ENCODE data around the gene FURIN.
"Not testable (repeated sequence)": the region's sequence is repeated elsewhere in the genome, so short reads cannot be mapped to it uniquely, and the experiment has no call there.

The FURIN gene

DNA sequence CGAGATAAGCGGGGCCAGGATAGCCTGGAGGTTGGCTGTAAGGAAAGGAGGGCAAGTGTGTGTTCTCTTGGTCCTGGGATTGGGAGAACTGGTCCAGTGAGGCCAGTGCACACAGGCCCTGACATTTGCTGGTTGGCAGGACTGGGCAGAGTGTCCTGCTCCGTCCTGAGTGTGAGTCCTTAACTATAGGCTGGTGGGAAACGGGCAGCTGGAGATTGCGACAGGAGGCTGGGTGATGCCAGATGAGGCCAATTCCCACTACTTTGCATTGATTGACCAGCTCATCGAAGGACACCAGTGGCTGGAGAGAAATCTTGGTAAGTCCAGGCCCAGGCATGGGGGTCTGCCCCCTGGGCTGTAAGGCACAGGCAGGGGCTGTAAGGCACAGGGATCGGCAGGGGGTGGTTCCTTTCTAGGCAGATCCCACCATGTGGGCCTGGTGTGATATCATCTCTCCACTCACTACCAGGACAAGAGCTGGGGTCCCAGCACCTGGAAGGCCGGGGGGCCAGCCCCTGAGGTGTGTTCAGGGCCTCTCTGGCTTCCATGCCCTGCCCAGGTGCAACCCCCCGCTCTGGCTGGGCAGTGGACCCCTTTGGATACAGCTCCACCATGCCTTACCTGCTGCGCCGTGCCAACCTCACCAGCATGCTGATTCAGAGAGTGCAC, 37.9 kb downstream of the FURIN start:
- Histone ChIP-seq H3K79me2 (ENCODE audit: low read length) (peaks cover 25% of the 10 kb centered on the region), H3K36me3 (replicated peaks; ENCODE audit: insufficient read depth, low read length) (0 out of 2 replicates have a peak, but pooled peaks cover 8% of the 10 kb centered on the region)

DNA sequence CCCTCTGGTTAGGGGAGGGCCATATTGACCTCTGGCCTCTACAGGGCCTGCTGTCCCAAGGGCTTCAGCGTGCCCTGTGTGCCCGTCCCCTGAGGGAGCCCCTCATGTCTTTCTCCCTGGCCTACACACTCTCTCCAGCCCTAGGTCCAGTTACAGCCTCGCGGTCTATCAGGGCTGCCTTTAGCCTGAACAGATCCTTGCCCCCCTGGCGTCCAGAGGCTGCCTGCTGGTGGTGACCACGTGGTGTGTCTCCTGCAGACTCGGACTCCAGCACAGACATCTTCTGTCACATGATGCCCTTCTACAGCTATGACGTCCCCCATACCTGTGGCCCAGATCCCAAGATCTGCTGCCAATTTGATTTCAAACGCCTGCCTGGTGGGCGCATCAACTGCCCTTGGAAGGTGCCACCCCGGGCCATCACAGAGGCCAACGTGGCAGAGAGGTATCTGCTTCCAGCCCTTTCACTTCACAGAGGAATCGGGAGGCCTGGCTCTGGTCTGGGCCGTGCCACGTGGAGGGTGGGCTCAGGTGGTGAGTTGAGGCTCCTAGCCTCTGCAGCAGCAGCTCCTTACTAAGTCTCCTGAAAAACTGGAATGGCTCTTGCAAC, 38.8 kb downstream of the FURIN start:
- H4K20me1 ChIP-seq (ENCODE audit: insufficient read depth, low read length), result no peaks in the 10 kb centered on the region
- H3K27ac ChIP-seq (ENCODE audit: low read length), result no peak overlapping the region
- H3K9ac ChIP-seq (ENCODE audit: low read length), result no peak overlapping the region
- peaks cover 25% of the 10 kb centered on the region for H3K79me2 ChIP-seq (ENCODE audit: low read length)
- DNase-seq, result no peak
- H3K4me2 ChIP-seq (ENCODE audit: low read depth, low read length), result no peak overlapping the region
- 0 out of 2 replicates have a peak, but pooled peaks cover 8% of the 10 kb centered on the region for H3K36me3 ChIP-seq (replicated peaks; ENCODE audit: insufficient read depth, low read length)
- H3K9me2 ChIP-seq (replicated peaks; ENCODE audit: insufficient read depth, low read length), result no peaks in the 10 kb centered on the region
- peaks cover 15% of the 10 kb centered on the region for H3F3A ChIP-seq (ENCODE audit: insufficient read depth, low read length)
- no peaks in the 10 kb centered on the region for H3K4me1 ChIP-seq (ENCODE audit: low read length)
- TF ChIP-seq EZH2phosphoT487 (IDR thresholded peaks at IDR 0.05; ENCODE audit: low read length), result no peak
- TF ChIP-seq EZH2 (optimal IDR thresholded peaks at IDR 0.05; ENCODE audit: low read depth, low read length), result no peak
- TF ChIP-seq, protein P1, sequence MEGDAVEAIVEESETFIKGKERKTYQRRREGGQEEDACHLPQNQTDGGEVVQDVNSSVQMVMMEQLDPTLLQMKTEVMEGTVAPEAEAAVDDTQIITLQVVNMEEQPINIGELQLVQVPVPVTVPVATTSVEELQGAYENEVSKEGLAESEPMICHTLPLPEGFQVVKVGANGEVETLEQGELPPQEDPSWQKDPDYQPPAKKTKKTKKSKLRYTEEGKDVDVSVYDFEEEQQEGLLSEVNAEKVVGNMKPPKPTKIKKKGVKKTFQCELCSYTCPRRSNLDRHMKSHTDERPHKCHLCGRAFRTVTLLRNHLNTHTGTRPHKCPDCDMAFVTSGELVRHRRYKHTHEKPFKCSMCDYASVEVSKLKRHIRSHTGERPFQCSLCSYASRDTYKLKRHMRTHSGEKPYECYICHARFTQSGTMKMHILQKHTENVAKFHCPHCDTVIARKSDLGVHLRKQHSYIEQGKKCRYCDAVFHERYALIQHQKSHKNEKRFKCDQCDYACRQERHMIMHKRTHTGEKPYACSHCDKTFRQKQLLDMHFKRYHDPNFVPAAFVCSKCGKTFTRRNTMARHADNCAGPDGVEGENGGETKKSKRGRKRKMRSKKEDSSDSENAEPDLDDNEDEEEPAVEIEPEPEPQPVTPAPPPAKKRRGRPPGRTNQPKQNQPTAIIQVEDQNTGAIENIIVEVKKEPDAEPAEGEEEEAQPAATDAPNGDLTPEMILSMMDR (IDR thresholded peaks at IDR 0.05; ENCODE audit: low read length), result no peak
- H3K4me3 ChIP-seq (ENCODE audit: low read length), result no peak overlapping the region
- no peak overlapping the region for H2AFZ ChIP-seq (ENCODE audit: low read length)
- H3K9me3 ChIP-seq (replicated peaks; ENCODE audit: insufficient read depth, low read length), result no peaks in the 10 kb centered on the region
- no peaks in the 10 kb centered on the region for H3K27me3 ChIP-seq (replicated peaks; ENCODE audit: insufficient read depth, low read length)

More for the DNA sequence above, 37.9 kb downstream of the FURIN start:
- Histone ChIP-seq H3F3A (ENCODE audit: insufficient read depth, low read length) (peaks cover 21% of the 10 kb centered on the region), H2AFZ (ENCODE audit: low read length) (no peak overlapping the region), H3K9me2 (replicated peaks; ENCODE audit: insufficient read depth, low read length) (no peaks in the 10 kb centered on the region), H3K9ac (ENCODE audit: low read length) (no peak overlapping the region), H3K27ac (ENCODE audit: low read length) (no peak overlapping the region), H4K20me1 (ENCODE audit: insufficient read depth, low read length) (no peaks in the 10 kb centered on the region), H3K4me1 (ENCODE audit: low read length) (peaks cover 5% of the 10 kb centered on the region; the same call in 1 of the 2 replicates), H3K4me2 (ENCODE audit: low read depth, low read length) (no peak overlapping the region), H3K27me3 (replicated peaks; ENCODE audit: insufficient read depth, low read length) (no peaks in the 10 kb centered on the region), H3K4me3 (ENCODE audit: low read length) (no peak overlapping the region), H3K9me3 (replicated peaks; ENCODE audit: insufficient read depth, low read length) (no peaks in the 10 kb centered on the region)
- DNase-seq, result no peak
- TF ChIP-seq, protein P1 (IDR thresholded peaks at IDR 0.05; ENCODE audit: low read length), result no peak
- TF ChIP-seq EZH2phosphoT487 (IDR thresholded peaks at IDR 0.05; ENCODE audit: low read length), result no peak
- no peak for TF ChIP-seq EZH2 (optimal IDR thresholded peaks at IDR 0.05; ENCODE audit: low read depth, low read length)

DNA sequence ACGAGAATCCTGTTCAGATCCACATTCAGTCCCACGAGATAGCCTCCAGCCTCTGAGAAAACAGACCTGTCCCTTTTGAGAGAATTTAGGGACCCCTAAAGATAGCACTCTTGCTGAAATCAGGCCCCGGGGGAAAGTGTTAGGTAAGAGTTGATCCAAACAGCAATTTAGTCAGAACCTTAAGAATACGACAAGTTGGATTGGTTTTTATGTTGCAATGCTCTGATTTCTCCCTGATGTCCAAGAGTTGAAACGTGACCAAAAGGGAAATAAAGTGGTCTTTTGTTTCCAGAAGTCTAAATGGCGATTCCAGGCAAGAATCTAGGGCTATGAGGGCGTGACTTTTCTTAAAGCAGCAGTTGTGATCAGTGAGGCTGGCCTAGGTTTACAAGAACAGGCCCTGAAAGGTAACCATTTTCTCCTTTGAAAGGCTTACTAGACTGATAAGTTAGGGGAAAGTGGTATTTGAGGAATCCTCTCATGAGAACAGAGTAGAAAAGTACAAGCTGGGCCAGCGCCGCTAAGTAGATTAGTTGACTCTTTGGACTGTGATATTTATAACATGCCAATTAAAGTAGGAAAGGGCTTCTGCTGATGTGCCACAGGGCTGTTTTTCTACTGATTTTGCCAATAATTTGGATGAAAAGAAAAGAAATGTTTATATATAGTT, 39.6 kb downstream of the FURIN start:
- no peaks in the 10 kb centered on the region for H3K4me1 ChIP-seq (ENCODE audit: low read length)
- peaks cover 11% of the 10 kb centered on the region for H3F3A ChIP-seq (ENCODE audit: insufficient read depth, low read length)
- H3K79me2 ChIP-seq (ENCODE audit: low read length), result peaks cover 25% of the 10 kb centered on the region
- no peak overlapping the region for H3K9ac ChIP-seq (ENCODE audit: low read length)
- no peaks in the 10 kb centered on the region for H3K27me3 ChIP-seq (replicated peaks; ENCODE audit: insufficient read depth, low read length)
- no peak overlapping the region for H3K4me3 ChIP-seq (ENCODE audit: low read length)
- no peaks in the 10 kb centered on the region for H4K20me1 ChIP-seq (ENCODE audit: insufficient read depth, low read length)
- H3K9me2 ChIP-seq (replicated peaks; ENCODE audit: insufficient read depth, low read length), result no peaks in the 10 kb centered on the region
- TF ChIP-seq EZH2phosphoT487 (IDR thresholded peaks at IDR 0.05; ENCODE audit: low read length), result no peak
- TF ChIP-seq EZH2 (optimal IDR thresholded peaks at IDR 0.05; ENCODE audit: low read depth, low read length), result no peak
- TF ChIP-seq, protein P1 (IDR thresholded peaks at IDR 0.05; ENCODE audit: low read length), result no peak
- no peak for DNase-seq
- H3K9me3 ChIP-seq (replicated peaks; ENCODE audit: insufficient read depth, low read length), result no peaks in the 10 kb centered on the region
- no peak overlapping the region for H3K4me2 ChIP-seq (ENCODE audit: low read depth, low read length)
- H2AFZ ChIP-seq (ENCODE audit: low read length), result no peak overlapping the region
- H3K36me3 ChIP-seq (replicated peaks; ENCODE audit: insufficient read depth, low read length), result 0 out of 2 replicates have a peak, but pooled peaks cover 8% of the 10 kb centered on the region
- H3K27ac ChIP-seq (ENCODE audit: low read length), result no peak overlapping the region

DNA sequence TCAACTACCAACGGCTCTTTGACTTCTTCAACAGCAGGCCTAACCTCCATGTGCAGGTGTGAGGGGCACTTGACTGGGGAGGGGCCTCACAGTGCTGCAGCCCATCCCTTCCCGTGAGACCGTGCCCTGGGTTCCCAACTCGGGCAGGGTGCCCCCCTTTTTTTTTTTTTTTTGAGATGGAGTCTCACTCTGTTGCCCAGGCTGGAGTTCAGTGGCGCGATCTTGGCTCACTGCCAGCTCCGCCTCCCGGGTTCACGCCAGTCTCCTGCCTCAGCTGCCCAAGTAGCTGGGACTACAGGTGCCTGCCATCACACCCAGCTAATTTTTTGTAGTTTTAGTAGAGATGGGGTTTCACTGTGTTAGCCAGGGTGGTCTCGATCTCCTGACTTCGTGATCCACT, 41.1 kb downstream of the FURIN start:
- not testable (repeated sequence) for H3K4me3 ChIP-seq (ENCODE audit: low read length); H3K9me3 ChIP-seq (replicated peaks; ENCODE audit: insufficient read depth, low read length); H3K27me3 ChIP-seq (replicated peaks; ENCODE audit: insufficient read depth, low read length); H3F3A ChIP-seq (ENCODE audit: insufficient read depth, low read length); H4K20me1 ChIP-seq (ENCODE audit: insufficient read depth, low read length); H2AFZ ChIP-seq (ENCODE audit: low read length); H3K9ac ChIP-seq (ENCODE audit: low read length); H3K4me2 ChIP-seq (ENCODE audit: low read depth, low read length); DNase-seq; H3K9me2 ChIP-seq (replicated peaks; ENCODE audit: insufficient read depth, low read length); H3K36me3 ChIP-seq (replicated peaks; ENCODE audit: insufficient read depth, low read length); H3K27ac ChIP-seq (ENCODE audit: low read length); H3K4me1 ChIP-seq (ENCODE audit: low read length)
- peaks cover 14% of the 10 kb centered on the region for H3K79me2 ChIP-seq (ENCODE audit: low read length)

Measured in MM.1S (cell line).